Esophagus squamous epithelium (tissue), 5 donors: ENCODE measurements around the gene RABL2B. TPM values are rescaled to one million over a fixed set of nuclear protein-coding genes. Genes with fewer than 3 reads are reported as not detected.
"Not testable (repeated sequence)": the region's sequence is repeated elsewhere in the genome, so short reads cannot be mapped to it uniquely, and the experiment has no call there.

Source experiments
- DNase-seq: peaks from one replicate; lab custom pipeline; 2025; lab: John Stamatoyannopoulos, UW
- H3K27ac ChIP-seq, 4 donors: fragments of 200-600 bp; sonication (generic); one replicate each; pipeline ENCODE4 v1.5.1; 2016 to 2019; ENCODE audit warnings: mild to moderate bottlenecking in 1 of 4
- H3K27me3 ChIP-seq, 4 donors: fragments of 200-600 bp; sonication (generic); 1 replicate in 3 of 4; 2 replicates in 1 of 4; pipeline versions ENCODE4 v1.5.1 to v1.6.0; 2017 to 2021; ENCODE audit warnings: antibody characterized with exemption in 1 of 4
- H3K36me3 ChIP-seq, 3 donors: fragments of 200-600 bp; sonication (generic); one replicate each; pipeline ENCODE4 v1.5.1; 2016 to 2019
- H3K4me1 ChIP-seq, 3 donors: fragments of 200-600 bp; sonication (generic); one replicate each; pipeline ENCODE4 v1.5.1; 2017 to 2019
- H3K4me3 ChIP-seq, 4 donors: fragments of 200-600 bp; sonication (generic); 1 replicate in 3 of 4; 2 replicates in 1 of 4; pipeline ENCODE4 v1.5.1; 2016 to 2019; ENCODE audit warnings: mild to moderate bottlenecking in 2 of 4, moderate library complexity in 1 of 4
- H3K9me3 ChIP-seq, 3 donors: fragments of 200-600 bp; sonication (generic); one replicate each; pipeline ENCODE4 v1.5.1; 2016 to 2019
- POLR2A ChIP-seq, 4 donors: fragments of 450-650 bp; IDR thresholded peaks; one replicate each; pipeline ENCODE4 v1.6.1; 2017; ENCODE audit warnings: antibody characterized with exemption in 4 of 4, mild to moderate bottlenecking in 4 of 4, moderate library complexity in 3 of 4
- WGBS, 2 donors: methylation state at CpG; one replicate each; pipeline ENCODE4 v1.1.5; 2018; 5-methylcytosine and 5-hydroxymethylcytosine counted together
- intact Hi-C: fragments of 100-400 bp; cut with DNase I; formaldehyde crosslinking; loops from one replicate; pipeline ENCODE4 v1.15.0; 2022
- total RNA-seq, 4 donors: library from RNA; depleted of rRNA; stranded (reverse); fragments of >200 nt; gene quantifications; one replicate each; pipeline ENCODE4 v1.1.0, GENCODE V29; 2016
- TF ChIP-seq, protein P1 (sequence below), 6 experiments: fragments of 450-650 bp in 4 of 6; fragments of 200-600 bp in 2 of 6; sonication (generic) in 2 of 6; IDR thresholded peaks; one replicate each; pipeline ENCODE4 v1.5.1; 2016 to 2019; ENCODE audit warnings: antibody characterized with exemption in 6 of 6, mild to moderate bottlenecking in 4 of 6, moderate library complexity in 4 of 6
- donor health status: DM: yes; HTN: yes; CAD: no.

Gene RABL2B
- 10 to 100 TPM in 2 of 4 donors, 1 to 10 TPM in 2; 8.0 to 15.1 (median 10.7) TPM for total RNA-seq

DNA sequence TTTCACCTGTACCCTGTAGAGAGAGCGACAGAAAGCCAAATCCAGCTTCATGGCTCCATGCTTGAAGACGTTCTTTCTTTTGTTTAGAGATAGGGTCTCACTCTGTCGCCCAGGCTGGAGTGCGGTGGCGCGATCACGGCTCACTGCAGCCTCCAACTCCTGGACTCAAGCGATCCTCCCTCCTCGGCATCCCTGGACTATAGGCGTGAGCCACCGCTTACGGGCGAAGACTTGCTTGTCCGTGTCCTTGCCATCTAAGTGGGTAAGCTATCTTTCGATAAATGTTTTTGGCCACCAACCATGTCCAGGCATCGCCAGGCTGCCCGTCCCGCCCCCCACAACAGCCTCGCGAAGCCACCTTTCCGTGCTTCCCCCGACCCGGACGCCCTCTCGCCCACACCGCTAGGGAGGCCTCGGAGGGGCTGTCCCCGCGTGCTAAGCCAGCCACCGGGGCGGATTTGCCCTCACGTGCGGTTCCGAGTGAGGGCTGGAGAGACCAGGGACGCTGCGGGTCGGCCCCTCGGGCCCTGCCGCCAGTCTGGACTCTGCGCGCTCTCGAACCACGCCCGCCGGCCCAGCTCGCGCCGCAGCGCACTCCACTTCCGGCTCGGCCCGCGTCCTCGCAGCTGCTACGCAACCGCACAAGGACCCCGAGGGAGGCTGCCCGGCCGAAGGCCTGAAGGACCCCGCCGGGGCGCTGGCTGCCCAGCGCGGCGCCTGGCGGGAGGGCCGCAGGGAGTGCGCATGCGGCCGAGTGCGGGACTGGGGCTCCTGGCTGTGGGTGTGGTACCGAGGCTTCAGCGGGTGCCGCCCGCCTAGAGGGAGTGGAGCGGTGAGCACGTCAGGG is at the start of gene RABL2B:
Gene RABL2B (minus strand): TSS at position 604 of the 847 bp plus-strand sequence. CDS start 1,342 bp downstream, outside the sequence.
- DNase-seq, H3K27me3 ChIP-seq, intact Hi-C loops, H3K4me1 ChIP-seq, H3K9me3 ChIP-seq: not testable (repeated sequence)
- no CpG with 5 or more reads among the region's 77 CpGs for WGBS, 2 donors
- peak in 1 of 4 donors; percentile 19 for TF ChIP-seq POLR2A (IDR thresholded peaks at IDR 0.05)
- H3K27ac ChIP-seq, result peak within 1 kb of the TSS in 3 of 4 donors; percentile 24 to 64 (median 52)
- peaks cover 0 to 16% (median 0%) of the 10 kb centered on the region in 3 donors for H3K36me3 ChIP-seq
- peak within 1 kb of the TSS; percentile 43 to 69 (median 54) for H3K4me3 ChIP-seq

DNA sequence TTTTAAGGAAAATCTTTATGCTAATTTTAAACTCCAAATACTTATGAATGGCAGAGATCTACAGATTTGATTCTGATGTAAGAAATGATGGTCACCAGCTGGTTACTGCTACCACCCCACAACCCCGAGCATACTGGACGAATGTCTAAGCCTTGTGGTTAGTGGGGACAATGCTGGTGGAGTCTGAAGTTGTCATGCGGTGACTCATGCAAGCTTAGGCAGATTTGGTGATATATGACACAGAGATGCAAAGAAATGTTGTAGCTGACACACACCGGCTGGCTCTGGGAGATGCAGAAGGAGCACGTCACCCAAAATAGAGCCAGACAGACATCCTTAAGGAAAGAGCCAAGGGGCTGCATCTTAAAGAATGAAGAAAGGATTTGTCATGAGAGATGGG is 3.5 kb upstream of the RABL2B start:
- WGBS, 2 donors, result no CpG with 5 or more reads among the region's 5 CpGs
- H3K4me1 ChIP-seq, H3K27me3 ChIP-seq, H3K9me3 ChIP-seq, H3K27ac ChIP-seq, intact Hi-C loops, DNase-seq, H3K36me3 ChIP-seq, H3K4me3 ChIP-seq: not testable (repeated sequence)

DNA sequence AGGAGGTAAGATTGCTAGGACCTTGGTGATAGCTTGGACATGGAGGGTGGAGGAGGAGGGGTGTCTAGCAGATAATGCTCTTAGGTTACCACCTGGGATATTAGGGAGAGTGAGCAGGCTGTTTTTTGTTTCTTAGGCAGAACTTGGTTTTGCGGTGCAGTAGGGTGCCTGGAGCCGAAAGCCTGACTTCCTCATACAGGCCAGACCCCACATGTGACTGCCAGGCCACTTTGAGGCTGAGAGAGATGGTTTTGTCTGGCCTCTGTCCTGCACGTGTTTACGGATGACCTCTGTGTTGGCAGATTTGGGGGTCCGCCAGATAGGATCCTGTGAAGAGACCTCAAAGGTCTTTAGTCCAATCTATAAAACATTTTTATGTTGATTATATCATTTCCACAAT is 1.9 kb upstream of the RABL2B start:
- H3K4me3 ChIP-seq, H3K27ac ChIP-seq, H3K9me3 ChIP-seq, intact Hi-C loops, DNase-seq, H3K36me3 ChIP-seq, H3K4me1 ChIP-seq, H3K27me3 ChIP-seq: not testable (repeated sequence)
- WGBS, 2 donors, result 65 to 96% methylated on average over 4 of the region's 5 CpGs

DNA sequence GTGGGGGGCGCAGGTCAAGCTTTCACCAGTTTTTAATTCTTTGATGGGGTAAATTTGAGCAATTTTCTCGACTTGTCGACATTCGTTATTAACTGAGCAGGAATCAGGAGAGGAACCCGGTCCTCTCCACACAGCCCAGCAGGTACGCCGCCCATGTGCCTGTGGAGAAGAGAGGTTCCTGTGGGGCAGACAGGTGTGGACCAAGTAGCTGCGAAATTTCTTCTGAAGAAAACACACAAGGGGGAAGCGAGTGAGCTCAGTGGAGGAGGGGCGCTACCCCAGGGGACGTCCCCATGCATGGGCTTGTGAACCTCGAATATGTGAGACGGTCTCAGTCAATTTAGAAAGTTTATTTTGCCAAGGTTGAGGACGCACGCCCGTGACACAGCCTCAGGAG is 442 bp upstream of the RABL2B start:
- Histone ChIP-seq H3K4me3 (peak overlapping the region; percentile 43 to 69 (median 54)), H3K27ac (peak overlapping the region in 3 of 4 donors; percentile 24 to 64 (median 52)), H3K36me3 (peaks cover 0 to 16% (median 0%) of the 10 kb centered on the region in 3 donors)
- H3K9me3 ChIP-seq, intact Hi-C loops, H3K4me1 ChIP-seq, H3K27me3 ChIP-seq, DNase-seq: not testable (repeated sequence)
- WGBS, 2 donors, result 0% methylated on average over 2 to 5 of the region's 16 CpGs

DNA sequence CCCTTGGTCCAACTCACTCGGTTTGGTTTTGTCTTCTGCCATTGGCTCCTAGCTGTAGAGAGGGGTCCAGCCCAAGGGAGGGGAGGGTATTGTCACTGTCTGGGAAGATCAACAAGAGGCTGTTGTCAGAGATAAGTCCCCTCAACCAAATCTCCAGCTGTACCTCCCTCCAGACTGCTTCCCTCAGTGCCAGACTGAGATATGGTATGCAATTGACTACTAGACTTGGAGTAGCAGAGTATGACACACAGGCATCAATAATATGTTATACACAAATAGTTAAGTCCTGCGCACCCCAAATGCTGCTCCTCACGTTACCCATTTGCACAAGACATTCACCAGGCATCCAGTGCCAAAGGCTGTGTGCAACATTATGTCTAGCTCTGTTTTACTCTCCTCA is 1.2 kb downstream of the RABL2B start:
- H3K9me3 ChIP-seq, H3K4me3 ChIP-seq, H3K27me3 ChIP-seq, H3K27ac ChIP-seq, intact Hi-C loops, H3K4me1 ChIP-seq, DNase-seq: not testable (repeated sequence)
- 80% methylated on average over 1 of the region's 3 CpGs; no CpG with 5 or more reads in 1 of the 2 donors for WGBS, 2 donors
- H3K36me3 ChIP-seq, result peaks cover 0 to 16% (median 0%) of the 10 kb centered on the region in 3 donors

DNA sequence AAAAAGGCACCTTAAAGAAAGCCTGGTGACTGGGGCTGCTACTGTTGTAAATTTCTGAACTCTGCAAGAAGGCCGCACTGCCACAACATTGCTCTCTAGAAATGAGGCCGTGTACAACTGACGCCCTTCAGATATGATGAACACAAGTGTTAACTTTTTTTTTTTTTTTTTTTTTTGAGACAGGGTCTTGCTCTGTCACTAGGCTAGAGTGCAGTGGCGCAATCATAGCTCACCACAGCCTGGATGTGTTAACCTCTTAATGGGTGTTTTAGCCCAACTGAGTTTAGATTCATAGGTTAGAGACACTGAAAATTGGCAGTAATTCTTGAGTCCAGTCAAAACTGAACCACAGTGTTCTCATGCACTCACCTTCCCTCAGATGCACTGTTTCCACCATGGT is 3.2 kb downstream of the RABL2B start:
- 82 to 85% methylated on average over 4 of the region's 4 CpGs for WGBS, 2 donors
- intact Hi-C loops, H3K27me3 ChIP-seq, H3K4me3 ChIP-seq, DNase-seq, H3K27ac ChIP-seq, H3K9me3 ChIP-seq, H3K4me1 ChIP-seq: not testable (repeated sequence)
- H3K36me3 ChIP-seq, result peaks cover 0 to 32% (median 0%) of the 10 kb centered on the region in 3 donors

DNA sequence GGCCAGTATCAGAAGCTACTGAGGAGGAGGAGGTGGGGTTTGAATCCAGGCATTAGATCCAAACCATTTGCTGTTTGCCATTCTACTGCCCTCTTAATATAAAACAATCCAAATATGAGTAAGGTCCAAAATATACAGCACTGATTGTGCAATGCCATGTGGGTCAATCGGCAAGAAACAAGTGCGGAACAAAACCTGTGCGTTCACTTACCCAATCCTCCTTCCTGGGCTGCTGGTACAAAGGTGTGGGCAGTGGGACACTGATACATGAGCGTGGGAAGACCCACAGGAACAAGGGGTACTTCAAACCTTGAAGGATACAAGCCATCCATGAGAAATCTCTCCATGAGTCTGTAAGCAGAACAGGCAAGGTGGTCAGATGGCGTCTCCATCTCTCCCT is 5.8 kb downstream of the RABL2B start:
- H3K4me3 ChIP-seq, H3K27ac ChIP-seq, H3K27me3 ChIP-seq, H3K9me3 ChIP-seq, H3K4me1 ChIP-seq, intact Hi-C loops, DNase-seq: not testable (repeated sequence)
- peaks cover 0 to 32% (median 0%) of the 10 kb centered on the region in 3 donors for H3K36me3 ChIP-seq
- 88 to 89% methylated on average over 1 to 5 of the region's 5 CpGs for WGBS, 2 donors

DNA sequence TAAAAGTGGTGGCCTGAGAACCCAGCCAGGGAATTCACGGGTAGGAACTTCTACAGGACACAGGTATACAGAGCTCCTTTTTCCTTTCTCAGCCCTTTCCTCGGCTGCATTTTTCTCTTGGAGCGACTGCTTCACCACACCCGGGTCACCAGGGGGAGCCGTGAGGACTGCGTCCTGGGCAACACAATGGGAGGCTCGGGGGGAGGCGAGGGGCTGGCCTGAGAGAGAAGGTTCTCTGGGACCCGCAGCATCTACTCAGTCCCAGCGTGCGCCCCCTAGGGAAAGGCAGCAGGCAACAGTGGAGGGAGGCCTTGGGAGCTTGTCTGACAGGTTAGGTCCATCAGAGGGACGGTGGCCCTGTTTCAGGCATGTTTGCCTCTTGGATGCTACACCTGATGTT is 8.3 kb downstream of the RABL2B start:
- H3K4me3 ChIP-seq, H3K4me1 ChIP-seq, H3K27ac ChIP-seq, H3K9me3 ChIP-seq, DNase-seq, intact Hi-C loops, H3K27me3 ChIP-seq: not testable (repeated sequence)
- 14 to 57% methylated on average over 2 to 6 of the region's 12 CpGs for WGBS, 2 donors
- TF ChIP-seq, protein P1, sequence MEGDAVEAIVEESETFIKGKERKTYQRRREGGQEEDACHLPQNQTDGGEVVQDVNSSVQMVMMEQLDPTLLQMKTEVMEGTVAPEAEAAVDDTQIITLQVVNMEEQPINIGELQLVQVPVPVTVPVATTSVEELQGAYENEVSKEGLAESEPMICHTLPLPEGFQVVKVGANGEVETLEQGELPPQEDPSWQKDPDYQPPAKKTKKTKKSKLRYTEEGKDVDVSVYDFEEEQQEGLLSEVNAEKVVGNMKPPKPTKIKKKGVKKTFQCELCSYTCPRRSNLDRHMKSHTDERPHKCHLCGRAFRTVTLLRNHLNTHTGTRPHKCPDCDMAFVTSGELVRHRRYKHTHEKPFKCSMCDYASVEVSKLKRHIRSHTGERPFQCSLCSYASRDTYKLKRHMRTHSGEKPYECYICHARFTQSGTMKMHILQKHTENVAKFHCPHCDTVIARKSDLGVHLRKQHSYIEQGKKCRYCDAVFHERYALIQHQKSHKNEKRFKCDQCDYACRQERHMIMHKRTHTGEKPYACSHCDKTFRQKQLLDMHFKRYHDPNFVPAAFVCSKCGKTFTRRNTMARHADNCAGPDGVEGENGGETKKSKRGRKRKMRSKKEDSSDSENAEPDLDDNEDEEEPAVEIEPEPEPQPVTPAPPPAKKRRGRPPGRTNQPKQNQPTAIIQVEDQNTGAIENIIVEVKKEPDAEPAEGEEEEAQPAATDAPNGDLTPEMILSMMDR (IDR thresholded peaks at IDR 0.05), result peak in 4 of 6 experiments; percentile 20 to 48 (median 40)
- peaks cover 0 to 25% (median 0%) of the 10 kb centered on the region in 3 donors for H3K36me3 ChIP-seq

DNA sequence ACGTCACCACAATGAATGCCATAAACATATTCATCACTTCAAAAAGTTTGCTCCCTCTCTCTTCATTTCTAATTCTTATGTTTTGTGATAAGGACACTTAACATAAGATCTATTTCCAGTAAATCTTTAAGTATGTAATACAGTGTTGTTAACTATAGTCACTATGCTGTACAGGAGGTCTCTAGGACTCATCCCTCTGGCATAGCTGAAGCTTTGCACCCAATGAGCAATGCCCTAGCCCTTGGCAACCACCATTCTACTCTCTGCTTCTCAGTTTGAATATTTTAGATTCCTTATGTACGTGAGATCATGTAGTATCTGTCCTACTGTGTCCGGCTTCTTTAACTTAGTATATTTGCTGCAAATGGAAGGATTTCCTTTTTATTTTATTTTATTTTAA is 19.1 kb downstream of the RABL2B start:
- H3K27ac ChIP-seq, H3K4me1 ChIP-seq, DNase-seq, H3K27me3 ChIP-seq, H3K9me3 ChIP-seq, H3K36me3 ChIP-seq, H3K4me3 ChIP-seq, intact Hi-C loops: not testable (repeated sequence)
- WGBS, 2 donors, result 72 to 76% methylated on average over 3 of the region's 3 CpGs

DNA sequence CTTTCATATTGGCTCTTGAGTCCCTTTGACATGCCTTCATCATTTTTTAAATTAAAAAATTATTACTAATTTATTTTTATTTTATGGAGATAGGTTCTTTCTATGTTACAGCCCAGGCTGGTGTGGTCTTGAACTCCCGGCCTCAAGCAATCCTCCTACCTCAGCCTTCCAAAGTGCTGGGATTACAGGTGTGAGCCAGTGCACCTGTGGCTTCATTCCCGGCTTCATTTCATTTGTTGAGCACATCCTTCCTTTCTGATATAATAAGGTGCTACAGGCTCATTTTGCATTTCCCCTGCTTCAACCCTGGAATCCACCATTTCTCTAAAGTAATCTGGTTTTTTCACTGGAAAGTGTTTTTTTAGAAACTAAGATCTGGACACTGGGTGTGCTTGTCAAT is 21.6 kb downstream of the RABL2B start:
- DNase-seq, H3K4me3 ChIP-seq, H3K27me3 ChIP-seq, H3K27ac ChIP-seq, H3K36me3 ChIP-seq, H3K9me3 ChIP-seq, intact Hi-C loops: not testable (repeated sequence)
- WGBS, 2 donors, result 71 to 82% methylated on average over 2 of the region's 2 CpGs
- H3K4me1 ChIP-seq, result peaks cover 0 to 19% (median 0%) of the 10 kb centered on the region in 3 donors

DNA sequence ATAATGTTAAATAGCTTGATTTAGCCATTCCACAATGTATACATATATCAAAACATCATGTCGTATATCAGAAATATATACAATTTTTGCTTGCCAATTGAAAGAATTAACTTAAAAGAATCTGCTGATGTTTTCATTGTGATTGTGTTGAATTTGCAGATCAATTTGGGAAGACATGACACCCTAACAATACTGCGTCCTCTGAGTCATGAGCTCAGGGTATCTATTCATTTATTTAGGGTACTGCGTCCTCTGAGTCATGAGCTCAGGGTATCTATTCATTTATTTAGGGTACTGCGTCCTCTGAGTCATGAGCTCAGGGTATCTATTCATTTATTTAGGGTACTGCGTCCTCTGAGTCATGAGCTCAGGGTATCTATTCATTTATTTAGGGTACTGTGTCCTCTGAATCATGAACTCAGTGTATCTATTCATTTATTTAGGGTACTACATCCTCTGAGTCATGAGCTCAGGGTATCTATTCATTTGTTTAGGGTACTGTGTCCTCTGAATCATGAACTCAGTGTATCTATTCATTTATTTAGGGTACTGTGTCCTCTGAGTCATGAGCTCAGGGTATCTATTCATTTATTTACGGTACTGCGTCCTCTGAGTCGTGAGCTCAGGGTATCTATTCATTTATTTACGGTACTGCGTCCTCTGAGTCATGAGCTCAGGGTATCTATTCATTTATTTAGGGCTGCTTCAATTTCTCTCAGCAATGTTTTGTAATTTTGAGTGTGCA is 23.7 kb downstream of the RABL2B start:
- DNase-seq, H3K36me3 ChIP-seq, H3K27me3 ChIP-seq, H3K27ac ChIP-seq, intact Hi-C loops, H3K4me3 ChIP-seq, H3K9me3 ChIP-seq: not testable (repeated sequence)
- H3K4me1 ChIP-seq, result peaks cover 0 to 19% (median 0%) of the 10 kb centered on the region in 3 donors
- 25 to 32% methylated on average over 9 of the region's 10 CpGs for WGBS, 2 donors
